HG02571 (cell line): ENCODE data around the gene BTBD9.

Experiments used
- ATAC-seq: cut with Tn5 transposase; IDR thresholded peaks from one replicate; pipeline ENCODE4 v1.9.1; 2021; ENCODE audit warnings: mild to moderate bottlenecking, moderate library complexity; ENCODE audit not compliant: unreplicated experiment

BTBD9 gene

DNA sequence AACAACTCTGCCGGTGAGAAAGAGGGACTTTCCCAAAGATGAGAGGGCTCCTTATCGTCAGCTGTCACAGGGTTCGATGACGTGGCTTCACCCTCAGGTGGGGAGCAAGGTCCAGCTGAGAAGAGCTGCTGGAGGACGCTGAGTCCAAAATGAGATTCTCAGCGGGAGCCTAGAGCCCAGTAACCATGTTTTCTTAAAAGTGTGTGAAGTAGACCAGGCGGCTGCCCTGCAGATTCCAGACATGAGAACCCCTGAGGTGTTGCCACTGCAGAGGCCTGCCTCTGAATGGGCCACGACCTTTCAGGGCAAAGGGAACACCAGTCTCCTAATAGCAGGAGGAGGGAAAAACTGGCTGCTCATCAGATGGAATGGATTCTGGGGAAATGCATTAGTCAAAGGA lies 375.1 kb downstream of the BTBD9 start:
- ATAC-seq = no peak

DNA sequence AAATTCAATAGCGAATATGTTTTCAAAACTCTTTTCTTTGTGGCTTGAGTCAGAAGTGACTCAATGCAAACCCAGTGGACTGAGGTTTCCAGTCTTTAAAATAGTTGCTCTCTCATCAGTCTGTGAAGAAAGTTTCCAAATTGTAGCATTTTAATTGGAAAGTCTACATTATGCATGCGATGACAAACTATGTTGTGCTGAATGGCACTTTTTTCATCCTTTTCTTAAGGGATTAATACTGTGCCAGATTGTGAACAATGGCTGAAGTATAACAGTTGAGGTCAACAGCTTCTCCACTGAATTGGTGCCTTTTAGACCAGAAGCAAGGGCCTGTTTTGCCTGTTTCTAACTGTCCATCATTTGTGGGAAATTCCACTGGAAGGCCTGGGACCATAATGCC lies 377.1 kb downstream of the BTBD9 start:
- no peak for ATAC-seq

GRCh38 chr6:38262026-38262425 lies 377.7 kb downstream of the BTBD9 start:
- ATAC-seq = no peak

DNA sequence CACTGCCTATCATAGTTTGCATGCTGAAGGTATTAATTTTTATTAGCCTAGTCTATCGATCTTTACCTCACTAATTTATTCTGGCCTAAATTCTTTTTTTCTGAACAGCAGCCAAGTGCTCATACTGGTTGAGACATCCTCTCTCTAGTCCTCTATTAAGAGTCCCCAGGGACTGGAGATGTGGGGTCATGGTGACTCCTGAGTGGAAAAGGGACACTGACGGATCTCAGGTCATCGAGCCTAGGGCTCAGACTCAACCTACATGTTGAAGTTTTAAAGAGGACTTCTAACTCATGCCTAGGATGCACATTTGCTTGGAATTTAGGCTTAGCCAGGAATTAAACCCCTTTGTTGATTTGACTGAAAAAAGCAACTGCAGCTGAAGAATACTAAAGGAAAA lies 378.1 kb downstream of the BTBD9 start:
- no peak for ATAC-seq

GRCh38 chr6:38259736-38260135 lies 380.0 kb downstream of the BTBD9 start:
- no peak for ATAC-seq

- no peak for ATAC-seq
These were observed 391.1 kb downstream of the BTBD9 start for GRCh38 chr6:38248500-38249234.

- ATAC-seq = no peak
These were observed 394.4 kb downstream of the BTBD9 start for GRCh38 chr6:38245295-38245694.

DNA sequence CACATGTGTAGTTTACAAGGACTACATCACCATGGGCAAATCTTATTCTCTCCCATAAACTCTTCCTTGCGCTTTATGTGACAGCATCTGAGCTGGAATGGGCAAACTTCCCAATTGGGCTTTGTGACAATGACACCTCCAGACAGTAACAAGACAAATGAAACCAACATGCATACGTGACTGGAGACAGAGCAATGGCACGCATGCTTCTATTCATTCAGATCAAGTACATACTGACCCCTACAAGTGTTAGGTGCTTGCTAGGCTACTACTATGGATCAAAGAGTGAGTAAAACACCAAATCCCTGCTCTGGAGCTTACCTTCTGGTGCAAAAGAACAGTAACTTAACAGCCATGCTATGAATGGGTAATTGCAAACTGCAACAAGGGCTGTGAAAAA lies 394.9 kb downstream of the BTBD9 start:
- no peak for ATAC-seq

DNA sequence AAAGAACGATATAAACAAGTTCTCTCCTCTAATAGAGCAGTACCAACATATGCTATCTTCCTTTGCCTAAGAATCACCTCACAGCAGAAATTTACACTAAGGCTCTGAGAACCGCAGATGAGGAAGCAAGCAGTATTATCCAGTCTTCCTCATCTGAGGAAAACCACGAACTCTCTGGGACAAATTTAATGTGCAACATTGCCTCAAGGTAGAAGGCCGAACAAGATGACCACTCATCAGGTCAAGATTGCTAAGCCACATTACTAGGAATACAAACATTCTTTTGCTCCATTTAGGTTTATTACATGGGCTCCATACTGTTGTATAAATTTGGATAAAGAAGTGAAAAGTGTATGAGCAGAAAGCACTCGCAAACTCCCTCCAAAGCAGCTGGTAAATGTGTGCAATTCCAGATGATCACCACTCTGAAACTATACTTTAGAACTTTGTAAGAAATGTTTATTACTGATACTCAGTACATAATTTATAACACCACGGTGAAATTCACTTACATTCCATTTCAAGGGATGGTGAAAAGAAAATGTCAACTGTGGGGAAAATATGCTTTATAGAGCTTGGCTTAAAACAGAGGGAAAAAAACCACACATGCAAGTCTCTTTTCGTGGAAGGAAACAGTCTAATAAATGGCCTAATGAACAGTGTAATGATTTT lies 398.4 kb downstream of the BTBD9 start:
- ATAC-seq = no peak

DNA sequence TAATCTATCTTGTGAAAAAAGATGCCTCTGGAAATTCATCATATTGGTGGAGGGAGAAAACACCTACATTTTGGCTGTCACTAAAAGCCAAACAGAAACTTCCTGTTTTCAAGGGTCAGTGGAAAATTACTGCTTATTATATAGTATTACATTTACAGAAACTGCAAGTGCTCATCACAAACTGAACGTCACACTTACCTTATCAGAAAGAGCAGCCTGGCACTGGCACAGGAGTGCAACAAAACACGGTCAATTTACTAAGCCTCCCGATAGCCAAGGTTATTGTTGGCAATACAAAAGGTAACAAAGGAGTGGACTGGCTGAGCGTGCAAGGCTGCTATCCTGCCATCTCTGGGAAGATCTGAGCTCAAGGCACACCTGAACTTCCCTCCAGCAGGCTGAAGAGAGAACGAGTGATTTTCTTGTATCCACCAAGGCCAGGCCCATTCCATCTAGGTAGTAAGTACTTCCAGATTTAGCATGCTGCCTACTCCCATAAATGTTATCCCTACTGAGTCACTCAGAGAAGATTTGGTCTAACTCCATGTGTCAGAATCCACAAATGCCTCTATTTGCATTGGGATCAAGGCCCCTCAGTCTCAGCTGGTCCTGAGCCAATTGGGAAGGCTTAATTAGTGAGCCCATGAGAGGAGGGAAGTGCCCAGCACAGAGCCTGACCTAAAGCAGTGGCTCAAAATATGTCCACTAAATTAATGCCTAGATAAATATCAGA lies 399.8 kb downstream of the BTBD9 start:
- ATAC-seq = no peak

GRCh38 chr6:38236631-38237030 lies 403.1 kb downstream of the BTBD9 start:
- no peak for ATAC-seq

DNA sequence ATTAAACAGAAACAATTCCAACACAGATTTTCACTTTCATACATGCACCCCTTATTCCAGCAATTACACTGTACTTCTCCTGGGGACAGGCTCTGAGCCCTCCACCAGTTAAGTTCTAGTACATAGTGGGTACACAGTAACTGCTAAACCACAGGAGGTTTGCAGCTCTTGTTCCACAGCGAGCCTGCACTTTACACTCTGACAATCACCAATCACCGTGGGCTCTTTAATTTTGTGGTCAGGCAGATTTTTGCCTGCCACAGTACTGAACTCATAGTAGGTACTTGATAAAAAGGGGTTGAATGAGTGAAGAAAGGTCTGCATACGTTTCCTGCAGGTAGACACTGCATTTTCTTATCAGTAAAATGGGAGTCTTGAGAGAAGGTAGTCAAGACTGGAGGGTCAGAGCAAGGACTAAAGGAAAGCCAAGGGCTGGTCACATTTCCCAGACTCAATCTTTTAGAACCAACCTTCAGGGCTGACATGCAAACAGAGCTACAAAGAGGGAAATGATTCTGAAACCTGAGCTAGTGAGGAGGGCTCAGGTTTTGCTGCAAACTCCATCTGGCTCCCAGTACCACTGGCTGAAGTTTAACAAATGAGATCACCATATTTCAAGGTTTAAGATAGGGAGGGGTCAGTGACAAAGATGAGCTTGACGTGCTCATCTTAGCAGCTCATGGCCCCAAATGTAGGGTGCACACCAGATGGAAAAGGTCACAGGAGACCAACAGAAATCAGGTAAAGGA lies 404.6 kb downstream of the BTBD9 start:
- peak; percentile 79 for ATAC-seq

- ATAC-seq = no peak
These were observed 405.6 kb downstream of the BTBD9 start for GRCh38 chr6:38234141-38234540.

- ATAC-seq = no peak
These were observed 406.5 kb downstream of the BTBD9 start for GRCh38 chr6:38233161-38233791.

GRCh38 chr6:38225766-38226165 lies 414.0 kb downstream of the BTBD9 start:
- ATAC-seq = no peak

- no peak for ATAC-seq
These were observed 418.5 kb downstream of the BTBD9 start for GRCh38 chr6:38221251-38221650.

DNA sequence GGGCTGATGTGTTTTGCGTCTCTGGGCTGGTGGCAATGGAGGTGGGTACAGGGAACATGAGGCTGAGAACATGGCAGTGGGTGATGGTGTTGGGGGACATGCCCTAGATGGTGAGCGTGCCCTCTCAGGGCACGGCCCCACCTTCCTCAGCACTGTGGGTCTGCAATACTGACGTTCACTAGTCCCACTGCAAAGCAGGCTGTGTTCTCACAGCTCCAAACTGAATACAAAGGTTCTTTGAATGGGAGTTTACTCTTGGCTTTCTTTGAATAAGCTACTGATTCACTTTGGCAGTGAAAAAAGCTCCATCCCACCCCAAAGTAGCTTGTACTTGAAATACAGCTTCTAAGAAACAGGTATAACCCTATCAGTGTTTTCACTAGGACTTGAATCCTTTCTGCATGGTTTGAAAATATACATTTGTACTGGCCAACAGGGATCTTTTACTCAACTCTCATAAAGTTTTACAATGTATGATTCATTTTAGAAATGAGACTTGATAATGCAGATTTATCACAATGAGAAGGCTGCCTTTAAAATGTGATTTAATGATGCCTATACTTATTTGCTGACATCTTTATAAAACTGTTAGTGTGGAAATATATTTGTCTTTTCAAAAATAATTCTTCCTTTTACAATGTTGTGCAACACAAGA lies 419.5 kb downstream of the BTBD9 start:
- ATAC-seq = no peak

DNA sequence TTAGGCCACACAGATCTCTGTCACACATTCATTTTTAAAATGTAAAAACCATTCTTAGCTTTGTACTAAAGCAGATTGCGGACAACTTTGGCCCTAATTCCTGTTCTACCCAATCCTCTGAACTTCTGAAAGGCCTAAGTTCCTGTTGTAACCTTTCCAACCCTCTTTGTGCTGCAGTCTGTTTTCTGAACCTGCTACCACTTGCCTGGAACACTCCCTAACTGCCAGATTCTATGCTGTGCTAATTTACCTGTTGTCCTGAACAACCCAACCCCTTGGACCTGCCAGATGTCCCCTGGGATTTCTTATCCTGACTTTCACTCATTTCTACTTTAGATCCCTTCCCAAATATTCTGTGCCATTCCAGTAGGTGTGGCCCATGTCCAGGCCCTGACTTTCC lies 421.5 kb downstream of the BTBD9 start:
- no peak for ATAC-seq

GRCh38 chr6:38216451-38216850 lies 423.3 kb downstream of the BTBD9 start:
- ATAC-seq = no peak

DNA sequence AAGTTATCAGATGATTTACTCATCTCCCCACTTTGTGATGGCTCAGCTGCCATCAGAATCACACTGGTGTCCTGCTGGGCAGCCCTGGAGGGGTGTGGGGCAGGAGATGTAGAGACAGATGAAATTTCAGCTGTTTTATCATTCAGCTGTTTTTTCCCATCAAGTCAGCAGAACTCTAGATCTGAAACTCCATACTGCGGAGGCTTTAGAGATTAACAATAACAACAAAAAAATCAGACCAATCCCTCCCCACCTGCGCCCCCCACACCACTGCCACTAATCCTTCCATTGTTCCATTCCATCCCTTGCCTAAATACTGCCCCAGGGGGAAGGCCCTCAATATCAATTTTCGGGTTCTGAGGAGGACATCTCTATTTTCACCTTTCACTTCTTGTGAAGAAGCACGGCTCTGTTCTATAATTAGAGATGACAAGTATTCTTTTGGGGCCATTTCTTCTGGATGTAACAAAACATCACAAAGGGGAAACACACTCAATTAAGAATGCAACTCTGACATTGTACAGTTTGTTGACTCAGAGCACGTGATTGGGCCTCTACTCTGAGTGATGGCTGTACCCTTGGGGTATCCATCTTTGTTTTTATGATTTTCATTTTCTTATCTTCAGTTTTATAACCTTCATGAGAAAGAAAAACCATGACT lies 423.9 kb downstream of the BTBD9 start:
- no peak for ATAC-seq
